A673 (cell line): ENCODE data around the gene UBALD1.

ENCODE experiments used
- EZH2 ChIP-seq: fragments of 200-600 bp; sonication (generic); IDR thresholded peaks from 2 replicates; pipeline ENCODE4 v1.6.1; 2017; ENCODE audit warnings: borderline replicate concordance, low read depth, mild to moderate bottlenecking, mixed read lengths, antibody characterized with exemption, low read length; ENCODE audit not compliant: poor library complexity, severe bottlenecking
- TF ChIP-seq, protein P1 (sequence below): fragments of 300-800, 200-600 bp; sonication (generic); conservative IDR thresholded peaks from 2 replicates; pipeline ENCODE4 v1.5.1; 2017; ENCODE audit warnings: low read depth, mild to moderate bottlenecking, antibody characterized with exemption, low read length, moderate library complexity, mixed read lengths

DNA sequence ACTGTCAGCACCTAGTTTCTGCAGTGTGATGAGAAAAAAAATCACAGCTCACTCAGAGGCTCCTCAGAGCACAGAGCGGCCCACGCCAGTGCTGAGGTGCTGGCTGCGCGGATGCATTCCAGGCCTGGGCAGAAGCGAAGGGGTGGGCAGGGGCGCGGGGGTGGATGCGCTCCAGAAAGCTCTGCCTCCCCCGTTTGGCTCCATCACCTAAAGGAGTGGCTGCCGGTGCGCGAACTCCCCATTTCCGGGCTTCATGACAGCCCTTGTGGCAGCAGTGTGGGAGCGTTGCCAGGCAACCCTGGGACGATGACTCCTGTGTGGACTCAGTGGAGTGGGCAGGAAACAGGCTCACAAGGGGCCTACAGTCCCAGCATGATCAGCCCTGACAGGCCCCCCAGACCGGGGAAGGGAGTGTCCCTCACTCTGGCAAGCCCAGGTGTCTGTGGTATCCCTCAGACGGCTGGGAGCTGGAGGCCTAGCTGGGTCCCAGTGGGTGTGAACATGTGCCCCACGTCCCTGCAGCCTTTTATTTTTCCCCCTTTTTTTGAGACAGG is 45.8 kb upstream of the UBALD1 start:
- TF ChIP-seq, protein P1, sequence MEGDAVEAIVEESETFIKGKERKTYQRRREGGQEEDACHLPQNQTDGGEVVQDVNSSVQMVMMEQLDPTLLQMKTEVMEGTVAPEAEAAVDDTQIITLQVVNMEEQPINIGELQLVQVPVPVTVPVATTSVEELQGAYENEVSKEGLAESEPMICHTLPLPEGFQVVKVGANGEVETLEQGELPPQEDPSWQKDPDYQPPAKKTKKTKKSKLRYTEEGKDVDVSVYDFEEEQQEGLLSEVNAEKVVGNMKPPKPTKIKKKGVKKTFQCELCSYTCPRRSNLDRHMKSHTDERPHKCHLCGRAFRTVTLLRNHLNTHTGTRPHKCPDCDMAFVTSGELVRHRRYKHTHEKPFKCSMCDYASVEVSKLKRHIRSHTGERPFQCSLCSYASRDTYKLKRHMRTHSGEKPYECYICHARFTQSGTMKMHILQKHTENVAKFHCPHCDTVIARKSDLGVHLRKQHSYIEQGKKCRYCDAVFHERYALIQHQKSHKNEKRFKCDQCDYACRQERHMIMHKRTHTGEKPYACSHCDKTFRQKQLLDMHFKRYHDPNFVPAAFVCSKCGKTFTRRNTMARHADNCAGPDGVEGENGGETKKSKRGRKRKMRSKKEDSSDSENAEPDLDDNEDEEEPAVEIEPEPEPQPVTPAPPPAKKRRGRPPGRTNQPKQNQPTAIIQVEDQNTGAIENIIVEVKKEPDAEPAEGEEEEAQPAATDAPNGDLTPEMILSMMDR, result no peak
- TF ChIP-seq EZH2, result no peak
